Measurements from ENCODE around the gene PABPC1L2A. TPM values are rescaled to one million over a fixed set of nuclear protein-coding genes. Genes with fewer than 3 reads are reported as not detected.
"Not testable (repeated sequence)": the region's sequence is repeated elsewhere in the genome, so short reads cannot be mapped to it uniquely, and the experiment has no call there.

Gene PABPC1L2A
- polyA plus RNA-seq (ENCODE audit: insufficient read length), result not detected

DNA sequence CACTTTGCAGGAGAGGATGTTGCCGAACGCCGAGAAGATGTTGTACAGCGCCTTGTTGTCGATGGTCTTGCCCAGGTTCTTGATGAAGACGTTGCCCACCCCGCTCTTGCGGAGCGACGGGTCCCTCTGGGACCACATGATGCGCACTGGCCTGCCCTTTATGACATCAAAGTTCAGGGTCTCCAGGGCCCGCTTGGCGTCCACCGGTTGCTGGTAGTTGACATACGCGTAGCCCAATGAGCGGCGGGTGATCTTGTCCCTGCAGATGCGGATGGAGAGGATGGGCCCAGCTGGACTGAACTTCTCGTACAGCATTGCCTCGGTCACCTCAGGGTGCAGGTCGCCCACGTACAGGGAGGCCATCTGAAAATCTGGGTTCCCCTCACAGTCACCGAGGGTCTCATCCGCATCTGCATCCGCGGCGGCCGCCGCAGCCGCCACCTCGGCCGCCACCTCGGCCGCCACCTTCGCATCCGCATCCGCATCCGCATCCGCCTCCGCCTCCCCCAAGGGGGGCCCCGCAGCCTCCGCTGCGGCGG lies at the start of gene PABPC1L2A:
TSS of gene PABPC1L2A (minus strand) at position 489 of the 539 bp plus-strand sequence. CDS start at position 363, 126 bp downstream.
- not testable (repeated sequence) for DNase-seq (ENCODE audit: low read depth)

DNA sequence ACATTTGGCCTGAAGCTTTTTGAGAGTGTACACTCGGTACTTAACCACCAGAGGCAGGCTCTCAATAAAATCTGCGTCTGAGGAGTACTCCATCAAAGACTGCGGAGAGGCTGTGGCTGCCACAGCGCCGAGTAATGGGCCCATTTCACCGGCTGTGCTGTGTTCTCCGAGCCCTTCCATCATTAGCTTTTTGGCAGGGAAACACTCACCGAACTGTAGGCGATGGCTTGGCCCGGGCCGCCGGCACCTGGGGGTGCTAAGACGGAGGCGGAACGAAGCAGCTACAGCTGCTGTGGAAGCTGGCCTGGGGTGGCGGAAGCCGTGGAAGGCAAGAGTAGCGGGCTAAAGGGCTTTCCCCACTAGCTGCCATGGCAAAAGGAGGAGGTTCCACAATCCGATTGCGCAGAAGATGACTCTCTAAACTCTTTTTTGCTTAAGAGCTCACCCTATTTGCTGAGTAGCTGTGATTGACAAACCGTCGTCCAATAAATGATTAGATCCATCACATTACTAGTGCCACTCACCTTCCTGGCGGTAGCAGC lies 48.5 kb upstream of the PABPC1L2A start:
- DNase-seq (ENCODE audit: low read depth), result no peak

DNA sequence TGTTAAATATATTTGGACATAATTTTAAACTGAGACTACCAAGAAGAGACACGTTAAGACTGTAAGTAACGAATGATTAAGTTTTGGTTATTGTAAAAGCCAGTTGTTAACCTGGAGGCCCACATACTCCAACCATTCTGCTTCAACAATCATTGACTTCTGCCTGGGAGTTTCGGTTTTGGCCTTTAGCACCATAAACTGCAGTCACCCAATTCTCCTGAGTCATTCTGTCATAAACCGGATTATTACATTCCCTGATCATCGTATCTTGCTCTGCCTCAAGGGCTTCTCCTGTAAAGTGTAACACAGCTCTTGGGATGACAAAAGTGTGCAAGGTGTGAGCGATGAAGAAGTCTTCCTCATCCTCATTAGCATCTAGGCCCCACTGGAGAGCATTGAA lies 46.9 kb upstream of the PABPC1L2A start:
- DNase-seq (ENCODE audit: low read depth), result no peak

GRCh38 chrX:73099505-73099904 lies 20.2 kb upstream of the PABPC1L2A start:
- not testable (repeated sequence) for DNase-seq (ENCODE audit: low read depth)

DNA sequence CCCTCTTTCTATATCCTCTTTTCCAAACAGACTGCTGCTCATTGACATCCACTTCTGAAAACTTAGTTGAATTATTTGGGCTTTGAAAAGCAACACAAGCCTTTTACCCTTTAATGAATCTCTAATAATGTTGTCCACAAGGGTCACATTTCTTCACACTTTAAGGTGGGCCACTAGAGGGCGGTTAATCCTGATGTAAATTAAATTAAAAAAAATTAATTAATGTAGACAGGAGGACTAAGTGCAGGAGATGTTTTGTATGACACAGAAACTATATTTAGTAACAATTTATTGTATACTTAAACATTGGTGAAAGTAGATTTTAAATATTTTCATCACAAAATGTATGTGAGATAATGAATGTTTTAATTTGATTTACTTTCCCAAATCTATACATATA lies 7.5 kb upstream of the PABPC1L2A start:
- not testable (repeated sequence) for DNase-seq (ENCODE audit: low read depth)

- not testable (repeated sequence) for DNase-seq (ENCODE audit: low read depth)
These were observed 572 bp upstream of the PABPC1L2A start for GRCh38 chrX:73079884-73080283.

- DNase-seq (ENCODE audit: low read depth), result not testable (repeated sequence)
These were observed 715 bp downstream of the PABPC1L2A start for GRCh38 chrX:73078597-73078996.

- no peak for DNase-seq (ENCODE audit: low read depth)
These were observed 2.5 kb downstream of the PABPC1L2A start for GRCh38 chrX:73076838-73077237.

DNA sequence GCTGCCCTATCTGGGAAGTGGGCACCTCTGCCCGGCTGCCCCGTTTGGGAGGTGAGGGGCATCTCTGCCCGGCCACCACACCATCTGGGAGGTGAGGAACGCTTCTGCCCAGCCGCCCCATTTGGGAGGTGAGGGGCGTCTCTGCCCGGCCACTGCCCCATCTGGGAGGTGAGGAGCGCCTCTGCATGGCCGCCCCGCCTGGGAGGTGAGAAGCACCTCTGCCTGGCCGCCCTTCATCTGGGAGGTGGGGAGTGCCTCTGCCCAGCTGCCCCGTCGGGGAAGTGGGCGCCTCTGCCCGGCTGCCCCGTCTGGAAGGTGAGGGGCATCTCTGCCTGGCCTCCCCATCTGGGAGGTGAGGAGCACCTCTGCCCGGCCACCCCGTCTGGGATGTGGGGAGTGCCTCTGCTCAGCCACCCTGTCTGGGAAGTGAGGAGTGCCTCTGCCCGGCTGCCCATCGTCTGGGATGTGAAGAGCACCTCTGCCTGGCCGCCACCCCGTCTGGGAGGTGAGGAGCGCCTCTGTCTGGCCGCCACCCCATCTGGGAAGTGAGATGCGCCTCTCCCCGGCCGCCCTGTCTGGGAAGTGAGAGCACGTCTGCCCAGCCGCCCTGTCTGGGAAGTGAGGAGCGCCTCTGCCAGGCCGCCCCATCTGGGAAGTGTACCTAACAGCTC lies 9.8 kb downstream of the PABPC1L2A start:
- no peak for DNase-seq (ENCODE audit: low read depth)

DNA sequence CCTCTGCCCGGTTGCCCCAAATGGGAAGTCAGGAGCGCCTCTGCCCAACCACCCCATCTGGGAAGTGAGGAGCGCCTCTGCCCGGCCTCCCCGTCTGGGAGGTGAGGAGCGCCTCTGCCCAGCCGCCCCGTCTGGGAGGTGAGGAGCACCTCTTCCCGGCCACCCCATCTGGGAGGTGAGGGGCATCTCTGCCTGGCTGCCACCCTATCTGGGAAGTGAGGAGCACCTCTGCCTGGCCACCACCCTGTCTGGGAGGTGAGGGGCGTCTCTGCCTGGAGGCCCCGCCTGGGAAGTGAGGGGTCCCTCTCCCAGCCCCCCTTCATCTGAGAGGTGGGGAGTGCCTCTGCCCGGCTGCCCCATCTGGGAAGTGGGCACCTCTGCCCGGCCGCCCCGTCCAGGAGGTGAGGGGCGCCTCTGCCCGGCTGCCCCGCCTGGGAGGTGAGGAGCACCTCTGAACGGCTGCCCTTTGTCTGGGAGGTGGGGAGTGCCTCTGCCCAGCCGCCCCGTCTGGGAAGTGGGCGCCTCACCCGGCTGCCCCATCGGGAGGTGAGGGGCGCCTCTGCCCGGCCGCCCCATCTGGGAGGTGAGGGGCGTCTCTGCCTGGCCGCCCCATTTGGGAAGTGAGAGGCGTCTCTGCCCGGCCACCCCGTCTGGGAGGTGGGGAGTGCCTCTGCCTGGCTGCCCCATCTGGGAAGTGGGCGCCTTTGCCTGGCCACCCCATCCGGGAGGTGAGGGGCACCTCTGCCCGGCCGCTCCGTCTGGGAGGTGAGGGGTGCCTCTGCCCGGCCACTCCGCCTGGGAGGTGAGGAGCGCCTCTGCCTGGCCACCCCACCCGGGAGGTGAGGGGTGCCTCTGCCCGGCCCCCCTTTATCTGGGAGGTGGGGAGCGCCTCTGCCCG lies 10.6 kb downstream of the PABPC1L2A start:
- no peak for DNase-seq (ENCODE audit: low read depth)

DNA sequence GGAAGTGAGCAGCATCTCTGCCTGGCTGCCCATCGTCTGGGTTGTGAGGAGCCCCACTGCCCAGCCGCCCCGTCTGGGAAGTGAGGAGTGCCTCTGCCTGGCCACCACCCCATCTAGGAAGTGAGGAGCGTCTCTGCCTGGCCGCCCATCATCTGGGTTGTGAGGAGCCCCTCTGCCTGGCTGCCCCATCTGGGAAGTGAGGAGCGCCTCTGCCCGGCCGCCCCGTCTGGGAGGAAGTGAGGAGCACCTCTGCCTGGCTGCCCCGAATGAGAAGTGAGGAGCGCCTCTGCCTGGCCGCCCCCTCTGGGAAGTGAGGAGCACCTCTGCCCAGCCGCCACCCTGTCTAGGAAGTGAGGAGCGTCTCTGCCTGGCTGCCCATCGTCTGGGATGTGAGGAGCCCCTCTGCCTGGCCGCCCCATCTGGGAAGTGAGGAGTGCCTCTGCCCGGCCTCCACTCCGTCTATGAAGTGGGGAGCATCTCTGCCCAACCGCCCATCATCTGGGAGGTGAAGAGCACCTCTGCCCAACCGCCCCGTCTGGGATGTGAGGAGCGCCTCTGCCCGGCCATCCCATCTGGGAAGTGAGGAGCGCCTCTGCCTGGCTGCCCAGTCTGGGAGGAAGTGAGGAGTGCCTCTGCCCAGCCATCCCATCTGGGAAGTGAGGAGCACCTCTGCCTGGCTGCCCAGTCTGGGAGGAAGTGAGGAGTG lies 11.4 kb downstream of the PABPC1L2A start:
- not testable (repeated sequence) for DNase-seq (ENCODE audit: low read depth)

DNA sequence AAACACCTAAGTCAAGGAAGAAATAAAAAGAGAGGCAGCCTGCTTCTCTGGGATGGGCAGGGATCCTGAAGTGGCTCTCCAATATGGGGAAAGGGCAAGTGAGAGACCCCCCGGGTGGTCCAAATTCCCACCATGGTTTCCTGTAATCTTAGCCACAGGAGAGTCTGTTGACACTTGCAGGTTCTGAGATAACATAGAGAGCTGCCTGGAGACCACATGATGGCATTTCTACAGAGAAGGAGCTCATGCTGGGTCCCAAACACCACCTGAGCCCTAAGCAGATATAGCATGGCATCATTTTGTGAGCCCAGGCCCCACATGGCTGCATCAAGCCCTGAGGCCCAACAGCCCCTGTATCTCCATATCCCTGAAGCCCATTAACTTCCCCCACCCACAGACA lies 50.4 kb downstream of the PABPC1L2A start:
- DNase-seq (ENCODE audit: low read depth), result no peak

Other genes starting within 250 kb of the PABPC1L2A start
- not detected for gene FAM236C, start 166.9 kb downstream of the PABPC1L2A start, polyA plus RNA-seq (ENCODE audit: insufficient read length)
- not detected for gene FAM236A, start 141.3 kb downstream of the PABPC1L2A start, polyA plus RNA-seq (ENCODE audit: insufficient read length)
- not detected for gene DMRTC1, start 135.7 kb downstream of the PABPC1L2A start, polyA plus RNA-seq (ENCODE audit: insufficient read length)
- gene PABPC1L2B, start 76.6 kb downstream of the PABPC1L2A start, polyA plus RNA-seq (ENCODE audit: insufficient read length), result not detected
- 0.54 TPM for gene NAP1L2, start 135.3 kb upstream of the PABPC1L2A start, polyA plus RNA-seq (ENCODE audit: insufficient read length)

Measured in forelimb muscle (tissue), 1 donor.